HepG2 (cell line): Measurements from ENCODE around the gene KAZN. TPM values are rescaled to one million over a fixed set of nuclear protein-coding genes. Genes with fewer than 3 reads are reported as not detected.

Source experiments
- ATAC-seq: fragments of 200-7000 bp; cut with Tn5 transposase; 3 replicates; pipeline ENCODE4 v1.9.1; 2020; ENCODE audit warnings: mild to moderate bottlenecking, moderate library complexity
- BruUV-seq: library from RNA; stranded (reverse); fragments of 400-500 nt; replicated peaks from 2 replicates; lab custom pipeline; 2021; lab: Mats Ljungman, UMichigan
- CTCF ChIA-PET: fragments of 300-600 bp; formaldehyde crosslinking; extraction: SDS; loops from one replicate; lab custom pipeline; 2021; ENCODE audit warnings: low total read pairs, inconsistent platforms, low intra/inter-chr PET ratio; lab: Yijun Ruan, JAX
- POLR2A ChIA-PET: fragments of 350-600 bp; sonication (Branson Sonifier 250); formaldehyde crosslinking; loops from one replicate; lab custom pipeline; 2020; ENCODE audit warnings: antibody characterized with exemption, inconsistent platforms; lab: Yijun Ruan, JAX
- DNase-seq: peaks from one replicate; pipeline ENCODE4 v3.0.0-alpha.2; 2015; ENCODE audit warnings: low spot score
- FAIRE-seq: peaks from 3 replicates; lab custom pipeline; 2011; peaks lifted over from hg19 to GRCh38; lab: Jason Lieb, UNC
- H2AFZ ChIP-seq: one replicate; pipeline ENCODE4 v1.6.1; 2011; ENCODE audit warnings: low read length, inconsistent platforms
- H3K27ac ChIP-seq: fragments of 300-600 bp; 3 replicates; pipeline ENCODE4 v1.8.0; 2011; ENCODE audit warnings: mixed run types, mild to moderate bottlenecking, mixed read lengths, low read length, inconsistent platforms; ENCODE audit not compliant: insufficient read depth; ENCODE audit errors: extremely low read length
- H3K27me3 ChIP-seq, 2 experiments: fragments of 200-600 bp in 1 of 2; 2 replicates in 1 of 2; 3 replicates in 1 of 2; pipeline versions ENCODE4 v1.6.0 to v1.8.0; 2011; ENCODE audit warnings: low read length in 2 of 2, mild to moderate bottlenecking in 2 of 2, moderate library complexity in 2 of 2, inconsistent platforms in 1 of 2; ENCODE audit not compliant: insufficient read depth in 2 of 2, control insufficient read depth in 1 of 2
- H3K36me3 ChIP-seq, 2 experiments: fragments of 200-600 bp in 1 of 2; replicated peaks in 1 of 2; 2 replicates in 1 of 2; 3 replicates in 1 of 2; pipeline versions ENCODE4 v1.5.1 to v1.8.0; 2011; ENCODE audit warnings: low read length in 2 of 2, inconsistent platforms in 1 of 2; ENCODE audit not compliant: insufficient read depth in 2 of 2, control insufficient read depth in 1 of 2
- H3K4me1 ChIP-seq: 2 replicates; pipeline ENCODE4 v1.5.1; 2012; ENCODE audit warnings: low read length, inconsistent platforms; ENCODE audit not compliant: insufficient read depth
- H3K4me2 ChIP-seq: 2 replicates; pipeline ENCODE4 v1.6.0; 2011; ENCODE audit warnings: low read depth, low read length, inconsistent platforms
- H3K4me3 ChIP-seq, 3 experiments: fragments of 200-600 bp in 1 of 3; sonication (generic), shearing (Covaris generic) in 1 of 3; replicated peaks in 1 of 3; 2 replicates each; pipeline ENCODE4 v1.5.1; 2011 to 2016; ENCODE audit warnings: low read length in 3 of 3, inconsistent platforms in 2 of 3, low read depth in 2 of 3, mild to moderate bottlenecking in 2 of 3, control low read depth in 1 of 3, mixed read lengths in 1 of 3; ENCODE audit not compliant: insufficient read depth in 1 of 3
- H3K79me2 ChIP-seq: one replicate; pipeline ENCODE4 v1.6.1; 2011; ENCODE audit warnings: low read length, inconsistent platforms; ENCODE audit not compliant: insufficient read depth
- H3K9ac ChIP-seq: 2 replicates; pipeline ENCODE4 v1.6.0; 2011; ENCODE audit warnings: mild to moderate bottlenecking, low read depth, low read length, inconsistent platforms; ENCODE audit not compliant: insufficient read depth
- H3K9me3 ChIP-seq: 2 replicates; pipeline ENCODE4 v1.5.1; 2012; ENCODE audit warnings: mild to moderate bottlenecking, low read length
- H4K20me1 ChIP-seq: 2 replicates; pipeline ENCODE4 v1.6.0; 2011; ENCODE audit warnings: inconsistent platforms, mild to moderate bottlenecking, low read length, moderate library complexity; ENCODE audit not compliant: insufficient read depth
- HCFC1 ChIP-seq: fragments of 150-350 bp; IDR thresholded peaks from 2 replicates; pipeline ENCODE4 v1.6.1; 2014; ENCODE audit warnings: low read depth, low read length
- HDAC1 ChIP-seq: sonication (generic); formaldehyde crosslinking; IDR thresholded peaks from 2 replicates; pipeline ENCODE4 v1.5.1; 2020; ENCODE audit warnings: mild to moderate bottlenecking, missing genetic modification reagents
- HDAC6 ChIP-seq: fragments of 200-600 bp; sonication (generic); IDR thresholded peaks from 2 replicates; pipeline ENCODE4 v1.7.0; 2017; ENCODE audit warnings: mild to moderate bottlenecking, antibody characterized with exemption, low read length, low read depth
- KDM1A ChIP-seq: IDR thresholded peaks from 2 replicates; pipeline ENCODE4 v1.6.1; 2016; ENCODE audit warnings: missing compliant biosample characterization
- KMT2B ChIP-seq: IDR thresholded peaks from 2 replicates; pipeline ENCODE4 v1.6.1; 2016; ENCODE audit warnings: missing genetic modification reagents, missing compliant biosample characterization
- NKX3-1 ChIP-seq: sonication (generic); formaldehyde crosslinking; IDR thresholded peaks from 2 replicates; pipeline ENCODE4 v1.5.0; 2020; ENCODE audit warnings: missing genetic modification reagents
- SNAPC2 ChIP-seq: sonication (generic); formaldehyde crosslinking; IDR thresholded peaks from 2 replicates; pipeline ENCODE4 v1.8.1; 2022; ENCODE audit warnings: mild to moderate bottlenecking, missing genetic modification reagents
- ZBED4 ChIP-seq: sonication (generic); formaldehyde crosslinking; IDR thresholded peaks from 2 replicates; pipeline ENCODE4 v1.4.0; 2020; ENCODE audit warnings: missing genetic modification reagents, borderline replicate concordance
- ZBTB42 ChIP-seq: sonication (generic); formaldehyde crosslinking; IDR thresholded peaks from 2 replicates; pipeline ENCODE4 v1.5.0; 2020; ENCODE audit warnings: mild to moderate bottlenecking, missing genetic modification reagents
- ZNF136 ChIP-seq: sonication (generic); formaldehyde crosslinking; IDR thresholded peaks from 2 replicates; pipeline ENCODE4 v1.8.1; 2022; ENCODE audit warnings: low read depth, mild to moderate bottlenecking, moderate library complexity, missing genetic modification reagents
- ZNF557 ChIP-seq: sonication (generic); formaldehyde crosslinking; IDR thresholded peaks from 2 replicates; pipeline ENCODE4 v1.4.0; 2020; ENCODE audit warnings: missing genetic modification reagents
- ZNF580 ChIP-seq: IDR thresholded peaks from 2 replicates; pipeline ENCODE4 v1.6.1; 2016; ENCODE audit warnings: low read depth, borderline replicate concordance
- ZNF703 ChIP-seq: sonication (generic); formaldehyde crosslinking; IDR thresholded peaks from 2 replicates; pipeline ENCODE4 v1.5.1; 2020; ENCODE audit warnings: missing genetic modification reagents, mild to moderate bottlenecking, moderate library complexity, borderline replicate concordance
- WGBS: methylation state at CpG from one replicate; pipeline ENCODE4 v1.1.6; 2017; ENCODE audit warnings: low lambda C conversion rate; 5-methylcytosine and 5-hydroxymethylcytosine counted together
- in situ Hi-C: cut with HindIII; loops from 2 replicates; pipeline ENCODE4 v1.10.0; 2017; ENCODE audit warnings: low pct_unique_long_range_greater_than_20kb; ENCODE audit not compliant: extremely low pct_ligation_motif_present
- intact Hi-C: fragments of 100-400 bp; cut with micrococcal nuclease; formaldehyde crosslinking; loops from one replicate; pipeline ENCODE4 v1.10.0; 2022; ENCODE audit not compliant: unreplicated experiment
- polyA plus RNA-seq, 8 experiments: library from polyadenylated mRNA; depleted of rRNA in 3 of 8; stranded (reverse) in 7 of 8; unstranded in 1 of 8; fragments of >200 nt; fragmentation: Illumina TruSeq in 4 of 8; extraction: Trizol in 4 of 8; gene quantifications; 2 replicates each; pipeline versions ENCODE4 v1.2.1 to v1.2.3, GENCODE V29; 2011 to 2016; ENCODE audit warnings: low read depth in 4 of 8, missing spikeins in 1 of 8, mixed read lengths in 1 of 8; ENCODE audit not compliant: insufficient read depth in 1 of 8
- total RNA-seq, 5 experiments: library from RNA; depleted of rRNA; stranded (reverse); fragments of >200 nt; fragmentation: Illumina TruSeq; extraction: Trizol; gene quantifications; 2 replicates each; pipeline ENCODE4 v1.2.3, GENCODE V29; 2016; ENCODE audit warnings: low read depth in 1 of 5
- TF ChIP-seq, protein P1 (sequence below): sonication (generic); formaldehyde crosslinking; IDR thresholded peaks from 2 replicates; pipeline ENCODE4 v1.5.0; 2020; ENCODE audit warnings: mild to moderate bottlenecking, missing genetic modification reagents
- TF ChIP-seq, protein P2 (sequence below): sonication (generic); formaldehyde crosslinking; IDR thresholded peaks from 2 replicates; pipeline ENCODE4 v1.9.0; 2021; ENCODE audit warnings: missing genetic modification reagents, mild to moderate bottlenecking, borderline replicate concordance
- TF ChIP-seq, protein P3 (sequence below): sonication (generic); formaldehyde crosslinking; IDR thresholded peaks from 2 replicates; pipeline ENCODE4 v1.4.0; 2020; ENCODE audit warnings: missing genetic modification reagents

The KAZN gene
- total and polyA plus RNA-seq, 2 of the 13 experiments (the other 11 are each of a cell fraction or from before 2014, with no cell fraction given) = 10.4 to 13.5 TPM

GRCh38 chr1:15122331-15122730 lies 523.8 kb downstream of the KAZN start:
- no peak for FAIRE-seq

More at GRCh38 chr1:15122331-15122730, 523.8 kb downstream of the KAZN start:
- H2AFZ ChIP-seq = no peak overlapping the region
- H3K4me1 ChIP-seq = no peaks in the 10 kb centered on the region
- no peak overlapping the region for H3K4me2 ChIP-seq
- no peaks in the 10 kb centered on the region for H3K27me3 ChIP-seq
- peaks cover 4 to 13% of the 10 kb centered on the region in 2 experiments; a peak in 3 of 5 replicates for H3K36me3 ChIP-seq
- 93% methylated on average over 7 of the region's 7 CpGs for WGBS
- in situ Hi-C loops (loop anchor here (10.0 kb wide), 1 partner anchor 182 kb away; no protein-coding TSS in a partner anchor), intact Hi-C loops (no loop called here)
- H3K4me3 ChIP-seq = no peak overlapping the region
- ChIA-PET POLR2A (no interaction called here), CTCF (no interaction called here)
- H4K20me1 ChIP-seq = no peaks in the 10 kb centered on the region
- no peak for TF ChIP-seq ZNF703 (CRISPR knock-in tag)
- TF ChIP-seq, protein P1, sequence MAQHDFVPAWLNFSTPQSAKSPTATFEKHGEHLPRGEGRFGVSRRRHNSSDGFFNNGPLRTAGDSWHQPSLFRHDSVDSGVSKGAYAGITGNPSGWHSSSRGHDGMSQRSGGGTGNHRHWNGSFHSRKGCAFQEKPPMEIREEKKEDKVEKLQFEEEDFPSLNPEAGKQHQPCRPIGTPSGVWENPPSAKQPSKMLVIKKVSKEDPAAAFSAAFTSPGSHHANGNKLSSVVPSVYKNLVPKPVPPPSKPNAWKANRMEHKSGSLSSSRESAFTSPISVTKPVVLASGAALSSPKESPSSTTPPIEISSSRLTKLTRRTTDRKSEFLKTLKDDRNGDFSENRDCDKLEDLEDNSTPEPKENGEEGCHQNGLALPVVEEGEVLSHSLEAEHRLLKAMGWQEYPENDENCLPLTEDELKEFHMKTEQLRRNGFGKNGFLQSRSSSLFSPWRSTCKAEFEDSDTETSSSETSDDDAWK = no peak
- TF ChIP-seq ZNF580 (CRISPR knock-in tag) = no peak
- no peak for TF ChIP-seq KDM1A (CRISPR knock-in tag)
- TF ChIP-seq SNAPC2 (CRISPR knock-in tag) = no peak
- TF ChIP-seq KMT2B (CRISPR knock-in tag) = no peak
- TF ChIP-seq, protein P2, sequence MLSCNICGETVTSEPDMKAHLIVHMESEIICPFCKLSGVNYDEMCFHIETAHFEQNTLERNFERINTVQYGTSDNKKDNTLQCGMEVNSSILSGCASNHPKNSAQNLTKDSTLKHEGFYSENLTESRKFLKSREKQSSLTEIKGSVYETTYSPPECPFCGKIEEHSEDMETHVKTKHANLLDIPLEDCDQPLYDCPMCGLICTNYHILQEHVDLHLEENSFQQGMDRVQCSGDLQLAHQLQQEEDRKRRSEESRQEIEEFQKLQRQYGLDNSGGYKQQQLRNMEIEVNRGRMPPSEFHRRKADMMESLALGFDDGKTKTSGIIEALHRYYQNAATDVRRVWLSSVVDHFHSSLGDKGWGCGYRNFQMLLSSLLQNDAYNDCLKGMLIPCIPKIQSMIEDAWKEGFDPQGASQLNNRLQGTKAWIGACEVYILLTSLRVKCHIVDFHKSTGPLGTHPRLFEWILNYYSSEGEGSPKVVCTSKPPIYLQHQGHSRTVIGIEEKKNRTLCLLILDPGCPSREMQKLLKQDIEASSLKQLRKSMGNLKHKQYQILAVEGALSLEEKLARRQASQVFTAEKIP (CRISPR knock-in tag) = no peak
- TF ChIP-seq ZNF136 (CRISPR knock-in tag) = no peak
- no peak for TF ChIP-seq HCFC1
- TF ChIP-seq NKX3-1 = no peak
- no peak for TF ChIP-seq HDAC1 (CRISPR knock-in tag)
- no peak for TF ChIP-seq ZNF557 (CRISPR knock-in tag)
- no peak for TF ChIP-seq HDAC6
- TF ChIP-seq ZBED4 (CRISPR knock-in tag) = no peak
- no peak for TF ChIP-seq ZBTB42 (CRISPR knock-in tag)
- TF ChIP-seq, protein P3, sequence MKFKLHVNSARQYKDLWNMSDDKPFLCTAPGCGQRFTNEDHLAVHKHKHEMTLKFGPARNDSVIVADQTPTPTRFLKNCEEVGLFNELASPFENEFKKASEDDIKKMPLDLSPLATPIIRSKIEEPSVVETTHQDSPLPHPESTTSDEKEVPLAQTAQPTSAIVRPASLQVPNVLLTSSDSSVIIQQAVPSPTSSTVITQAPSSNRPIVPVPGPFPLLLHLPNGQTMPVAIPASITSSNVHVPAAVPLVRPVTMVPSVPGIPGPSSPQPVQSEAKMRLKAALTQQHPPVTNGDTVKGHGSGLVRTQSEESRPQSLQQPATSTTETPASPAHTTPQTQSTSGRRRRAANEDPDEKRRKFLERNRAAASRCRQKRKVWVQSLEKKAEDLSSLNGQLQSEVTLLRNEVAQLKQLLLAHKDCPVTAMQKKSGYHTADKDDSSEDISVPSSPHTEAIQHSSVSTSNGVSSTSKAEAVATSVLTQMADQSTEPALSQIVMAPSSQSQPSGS (CRISPR knock-in tag) = no peak
- H3K27ac ChIP-seq = no peak overlapping the region
- H3K9me3 ChIP-seq = no peaks in the 10 kb centered on the region
- no TSS peak for BruUV-seq
- no peaks in the 10 kb centered on the region for H3K79me2 ChIP-seq
- DNase-seq (no peak), ATAC-seq (no peak)
- H3K9ac ChIP-seq = no peak overlapping the region
